ENCODE measurements around the gene TST.

Gene TST

GRCh38 chr22:37060801-37061610 lies 41.8 kb upstream of the TST start:
- no peak for FAIRE-seq
- TF ChIP-seq POLR2A (IDR thresholded peaks at IDR 0.05; ENCODE audit: low read depth, low read length) (no peak), POLR2AphosphoS5 (IDR thresholded peaks at IDR 0.05; ENCODE audit: low read depth, low read length) (no peak), TAF1 (IDR thresholded peaks at IDR 0.05; ENCODE audit: borderline replicate concordance, low read depth, low read length) (no peak)
- DNase-seq (ENCODE audit: insufficient read length), result peak; percentile 71

GRCh38 chr22:37059876-37060449 lies 40.7 kb upstream of the TST start:
- TF ChIP-seq TAF1 (IDR thresholded peaks at IDR 0.05; ENCODE audit: borderline replicate concordance, low read depth, low read length), result no peak
- no peak for TF ChIP-seq POLR2AphosphoS5 (IDR thresholded peaks at IDR 0.05; ENCODE audit: low read depth, low read length)
- no peak for TF ChIP-seq POLR2A (IDR thresholded peaks at IDR 0.05; ENCODE audit: low read depth, low read length)
- no peak for FAIRE-seq
- no peak for DNase-seq (ENCODE audit: insufficient read length)

- TF ChIP-seq POLR2AphosphoS5 (IDR thresholded peaks at IDR 0.05; ENCODE audit: low read depth, low read length), result no peak
- no peak for TF ChIP-seq POLR2A (IDR thresholded peaks at IDR 0.05; ENCODE audit: low read depth, low read length)
- FAIRE-seq (no peak), DNase-seq (ENCODE audit: insufficient read length) (no peak)
Measured at GRCh38 chr22:37058917-37059701, 39.9 kb upstream of the TST start.

GRCh38 chr22:37057796-37058510 lies 38.7 kb upstream of the TST start:
- TF ChIP-seq TAF1 (IDR thresholded peaks at IDR 0.05; ENCODE audit: borderline replicate concordance, low read depth, low read length) (no peak), POLR2AphosphoS5 (IDR thresholded peaks at IDR 0.05; ENCODE audit: low read depth, low read length) (no peak), POLR2A (IDR thresholded peaks at IDR 0.05; ENCODE audit: low read depth, low read length) (no peak)
- DNase-seq (ENCODE audit: insufficient read length) (no peak), FAIRE-seq (no peak)

- no peak for FAIRE-seq
Measured at GRCh38 chr22:37057226-37057625, 38.0 kb upstream of the TST start.

GRCh38 chr22:37056246-37056645 lies 37.0 kb upstream of the TST start:
- FAIRE-seq, result no peak
- DNase-seq (ENCODE audit: insufficient read length), result no peak
- TF ChIP-seq POLR2AphosphoS5 (IDR thresholded peaks at IDR 0.05; ENCODE audit: low read depth, low read length) (no peak), POLR2A (IDR thresholded peaks at IDR 0.05; ENCODE audit: low read depth, low read length) (no peak), TAF1 (IDR thresholded peaks at IDR 0.05; ENCODE audit: borderline replicate concordance, low read depth, low read length) (no peak)

More at GRCh38 chr22:37057226-37057625, 38.0 kb upstream of the TST start:
- DNase-seq (ENCODE audit: insufficient read length), result no peak
- no peak for TF ChIP-seq TAF1 (IDR thresholded peaks at IDR 0.05; ENCODE audit: borderline replicate concordance, low read depth, low read length)
- no peak for TF ChIP-seq POLR2AphosphoS5 (IDR thresholded peaks at IDR 0.05; ENCODE audit: low read depth, low read length)
- no peak for TF ChIP-seq POLR2A (IDR thresholded peaks at IDR 0.05; ENCODE audit: low read depth, low read length)

- DNase-seq (ENCODE audit: insufficient read length), result no peak
- no peak for TF ChIP-seq TAF1 (IDR thresholded peaks at IDR 0.05; ENCODE audit: borderline replicate concordance, low read depth, low read length)
- TF ChIP-seq POLR2AphosphoS5 (IDR thresholded peaks at IDR 0.05; ENCODE audit: low read depth, low read length), result no peak
- TF ChIP-seq POLR2A (IDR thresholded peaks at IDR 0.05; ENCODE audit: low read depth, low read length), result no peak
- no peak for FAIRE-seq
Measured at GRCh38 chr22:37054600-37055365, 35.5 kb upstream of the TST start.

- no peak for TF ChIP-seq POLR2AphosphoS5 (IDR thresholded peaks at IDR 0.05; ENCODE audit: low read depth, low read length)
- TF ChIP-seq TAF1 (IDR thresholded peaks at IDR 0.05; ENCODE audit: borderline replicate concordance, low read depth, low read length), result no peak
- no peak for TF ChIP-seq POLR2A (IDR thresholded peaks at IDR 0.05; ENCODE audit: low read depth, low read length)
- no peak for DNase-seq (ENCODE audit: insufficient read length)
- no peak for FAIRE-seq
Measured at GRCh38 chr22:37054056-37054395, 34.8 kb upstream of the TST start.

- FAIRE-seq, result no peak
- no peak for TF ChIP-seq TAF1 (IDR thresholded peaks at IDR 0.05; ENCODE audit: borderline replicate concordance, low read depth, low read length)
- no peak for TF ChIP-seq POLR2AphosphoS5 (IDR thresholded peaks at IDR 0.05; ENCODE audit: low read depth, low read length)
- TF ChIP-seq POLR2A (IDR thresholded peaks at IDR 0.05; ENCODE audit: low read depth, low read length), result no peak
- no peak for DNase-seq (ENCODE audit: insufficient read length)
Measured at GRCh38 chr22:37053310-37054055, 34.2 kb upstream of the TST start.

Data from GM12892 (cell line).